G401 (cell line): ENCODE data around the gene UBE4A. TPM values are rescaled to one million over a fixed set of nuclear protein-coding genes. Genes with fewer than 3 reads are reported as not detected.

Source experiments
- DNase-seq: peaks from one replicate; pipeline ENCODE4 v3.0.0-alpha.2; 2015; ENCODE audit warnings: low spot score
- in situ Hi-C: cut with HindIII; loops from 2 replicates; pipeline ENCODE4 v1.10.0; 2016; ENCODE audit warnings: low sequenced_read_pairs, mixed read lengths
- total RNA-seq: library from RNA; depleted of rRNA; stranded (reverse); fragments of >200 nt; shearing (Covaris generic); gene quantifications from 2 replicates; pipeline ENCODE4 v1.2.3, GENCODE V29; 2014

The UBE4A gene
- total RNA-seq, 1 experiment from 2014 or later, result 35.0 TPM

- no peak for DNase-seq
Measured at GRCh38 chr11:118339281-118339961, 20.0 kb upstream of the UBE4A start.

DNA sequence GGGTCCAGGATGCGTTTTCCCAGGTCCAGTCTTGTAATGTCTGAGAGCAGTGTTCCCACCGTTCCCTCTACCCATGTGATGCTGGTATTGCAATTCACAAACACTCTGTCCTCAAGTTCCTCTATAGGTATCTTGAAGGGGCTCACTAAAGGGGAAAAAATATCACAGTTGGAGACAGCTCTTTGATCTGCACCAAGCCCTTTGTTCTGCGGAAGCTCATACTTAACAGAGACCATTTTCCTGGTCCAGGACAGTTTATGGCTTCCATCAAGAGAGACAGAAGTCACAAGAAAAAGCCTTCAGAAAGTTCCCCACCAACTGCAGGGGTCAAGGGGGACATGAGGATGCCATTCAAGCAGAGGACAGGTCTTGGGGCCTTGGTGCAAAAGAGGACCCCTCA, 19.0 kb upstream of the UBE4A start:
- DNase-seq, result no peak
- in situ Hi-C loops, result no loop called here

More at GRCh38 chr11:118339281-118339961, 20.0 kb upstream of the UBE4A start:
- in situ Hi-C loops, result no loop called here

- in situ Hi-C loops, result no loop called here
- no peak for DNase-seq
Measured at GRCh38 chr11:118341261-118341660, 18.1 kb upstream of the UBE4A start.

GRCh38 chr11:118341815-118342489, 17.4 kb upstream of the UBE4A start:
- DNase-seq, result no peak
- in situ Hi-C loops, result no loop called here

GRCh38 chr11:118342503-118343161, 16.8 kb upstream of the UBE4A start, which contains the start of gene CD3D:
Gene CD3D (minus strand): TSS chr11:118342705. CDS start chr11:118342607, 98 bp downstream.
- in situ Hi-C loops, result no loop called here
- DNase-seq, result no peak

GRCh38 chr11:118343248-118343647, 16.2 kb upstream of the UBE4A start:
- in situ Hi-C loops, result no loop called here
- no peak for DNase-seq

GRCh38 chr11:118343981-118344515, 15.4 kb upstream of the UBE4A start, which contains the start of gene CD3G:
Gene CD3G (plus strand): TSS chr11:118344344. CDS start chr11:118344424, 80 bp downstream.
- DNase-seq, result no peak
- in situ Hi-C loops, result no loop called here

GRCh38 chr11:118349475-118349874, 9.9 kb upstream of the UBE4A start:
- in situ Hi-C loops, result no loop called here
- DNase-seq, result no peak

DNA sequence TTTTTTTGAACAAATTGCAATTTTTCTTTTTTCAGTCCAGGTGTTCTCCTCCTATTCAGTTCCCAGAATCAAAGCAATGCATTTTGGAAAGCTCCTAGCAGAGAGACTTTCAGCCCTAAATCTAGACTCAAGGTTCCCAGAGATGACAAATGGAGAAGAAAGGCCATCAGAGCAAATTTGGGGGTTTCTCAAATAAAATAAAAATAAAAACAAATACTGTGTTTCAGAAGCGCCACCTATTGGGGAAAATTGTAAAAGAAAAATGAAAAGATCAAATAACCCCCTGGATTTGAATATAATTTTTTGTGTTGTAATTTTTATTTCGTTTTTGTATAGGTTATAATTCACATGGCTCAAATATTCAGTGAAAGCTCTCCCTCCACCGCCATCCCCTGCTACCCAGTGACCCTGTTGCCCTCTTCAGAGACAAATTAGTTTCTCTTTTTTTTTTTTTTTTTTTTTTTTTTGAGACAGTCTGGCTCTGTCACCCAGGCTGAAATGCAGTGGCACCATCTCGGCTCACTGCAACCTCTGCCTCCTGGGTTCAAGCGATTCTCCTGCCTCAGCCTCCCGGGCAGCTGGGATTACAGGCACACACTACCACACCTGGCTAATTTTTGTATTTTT, 6.2 kb upstream of the UBE4A start:
- peak; percentile 47 for DNase-seq
- in situ Hi-C loops, result no loop called here

GRCh38 chr11:118358071-118358470, 1.3 kb upstream of the UBE4A start:
- in situ Hi-C loops, result no loop called here
- no peak for DNase-seq

- peak; percentile 87 for DNase-seq
- in situ Hi-C loops, result no loop called here
Measured at GRCh38 chr11:118364956-118365615, 5.7 kb downstream of the UBE4A start.

DNA sequence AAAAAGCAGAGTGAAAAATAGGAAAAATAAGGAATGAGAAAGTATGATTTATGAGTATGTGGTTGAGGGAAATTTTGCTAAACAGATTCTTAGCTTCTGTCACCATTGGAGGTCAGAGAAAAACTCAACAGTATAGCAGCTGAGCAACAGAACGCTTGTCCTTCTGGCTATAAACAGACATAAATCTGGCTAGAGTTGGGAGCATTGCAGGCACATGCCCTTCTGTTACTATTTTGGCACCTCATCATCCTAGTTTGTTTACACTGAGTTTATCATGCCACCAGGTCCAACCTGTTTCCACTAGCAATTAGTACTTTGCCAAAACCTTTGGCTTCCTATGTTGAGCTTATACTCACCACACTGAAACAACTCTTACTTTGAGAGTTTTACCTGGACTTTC, 6.9 kb downstream of the UBE4A start:
- in situ Hi-C loops, result no loop called here
- DNase-seq, result peak; percentile 96

- in situ Hi-C loops, result no loop called here
- no peak for DNase-seq
Measured at GRCh38 chr11:118370774-118371173, 11.4 kb downstream of the UBE4A start.

GRCh38 chr11:118373263-118373662, 13.9 kb downstream of the UBE4A start:
- no peak for DNase-seq
- in situ Hi-C loops, result no loop called here

- no peak for DNase-seq
- in situ Hi-C loops, result no loop called here
Measured at GRCh38 chr11:118373871-118374270, 14.5 kb downstream of the UBE4A start.

DNA sequence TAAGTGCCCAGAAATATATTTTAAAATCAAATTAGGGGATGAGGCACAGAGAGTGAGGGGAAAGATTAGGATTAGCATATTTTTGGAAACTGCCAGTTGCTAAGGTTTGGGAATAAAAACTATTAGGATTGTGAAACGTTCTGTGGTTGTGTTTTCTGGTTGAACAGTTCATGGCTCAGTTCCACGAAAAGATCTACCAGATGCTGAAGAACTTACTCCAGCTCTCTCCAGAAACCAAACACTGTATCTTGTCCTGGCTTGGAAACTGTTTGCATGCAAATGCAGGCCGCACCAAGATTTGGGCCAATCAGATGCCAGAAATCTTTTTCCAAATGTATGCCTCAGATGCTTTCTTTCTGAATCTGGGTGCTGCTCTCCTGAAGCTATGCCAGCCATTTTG, 15.3 kb downstream of the UBE4A start:
- in situ Hi-C loops, result no loop called here
- DNase-seq, result no peak

- in situ Hi-C loops, result no loop called here
Measured at GRCh38 chr11:118375978-118376377, 16.6 kb downstream of the UBE4A start.

DNA sequence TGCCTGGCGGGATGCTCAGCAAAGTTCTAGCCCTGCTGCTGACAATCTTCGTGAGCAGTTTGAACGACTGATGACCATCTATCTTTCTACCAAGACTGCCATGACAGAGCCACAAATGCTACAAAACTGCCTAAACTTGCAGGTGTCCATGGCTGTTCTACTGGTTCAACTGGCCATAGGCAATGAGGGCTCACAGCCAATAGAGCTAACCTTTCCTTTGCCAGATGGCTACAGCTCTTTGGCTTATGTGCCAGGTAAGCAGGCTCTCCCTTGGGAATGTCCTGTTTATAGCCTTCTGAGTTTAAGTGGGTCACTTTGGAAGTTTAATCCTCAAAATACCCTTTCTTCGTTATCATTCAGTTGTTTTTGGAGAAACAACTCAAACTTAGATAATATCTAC, 20.1 kb downstream of the UBE4A start:
- in situ Hi-C loops, result no loop called here
- DNase-seq, result peak; percentile 89

More at GRCh38 chr11:118375978-118376377, 16.6 kb downstream of the UBE4A start:
- no peak for DNase-seq

GRCh38 chr11:118380571-118380970, 21.2 kb downstream of the UBE4A start:
- in situ Hi-C loops, result no loop called here
- DNase-seq, result no peak
